B cell (primary cell): Measurements from ENCODE around the gene UBE2J2. TPM values are rescaled to one million over a fixed set of nuclear protein-coding genes. Genes with fewer than 3 reads are reported as not detected.
A peak's percentile ranks its signal among the peaks of the same experiment; 100 is the strongest.

Experiments used
- ATAC-seq: fragments of 200-7000 bp; cut with Tn5 transposase; one replicate; pipeline ENCODE4 v1.10.0; 2021; ENCODE audit warnings: low read depth, mild to moderate bottlenecking, moderate number of reproducible peaks, moderate library complexity
- CTCF ChIA-PET: fragments of 350-600 bp; sonication (Branson Sonifier 250); formaldehyde crosslinking; loops from one replicate; lab custom pipeline; 2021; ENCODE audit warnings: antibody characterized with exemption, inconsistent platforms; lab: Charles Lee
- POLR2A ChIA-PET: fragments of 350-600 bp; sonication (Branson Sonifier 250); formaldehyde crosslinking; loops from one replicate; lab custom pipeline; 2021; ENCODE audit warnings: antibody characterized with exemption; lab: Charles Lee
- DNase-seq: peaks from one replicate; pipeline ENCODE4 v3.0.0; 2013
- H2AFZ ChIP-seq: 2 replicates; pipeline ENCODE4 v1.6.1; 2012; ENCODE audit warnings: mild to moderate bottlenecking, low read depth, low read length; ENCODE audit not compliant: insufficient read depth, poor library complexity, severe bottlenecking
- H3K27ac ChIP-seq, 2 donors: 1 replicate in 1 of 2; 2 replicates in 1 of 2; pipeline ENCODE4 v1.5.1; 2012 to 2013; ENCODE audit warnings: low read length in 2 of 2, mild to moderate bottlenecking in 2 of 2, moderate library complexity in 1 of 2
- H3K27me3 ChIP-seq, 4 experiments: fragments of 200-600 bp in 1 of 4; sonication (generic) in 1 of 4; replicated peaks in 1 of 4; 1 replicate in 2 of 4; 2 replicates in 2 of 4; pipeline versions ENCODE4 v1.6.1 to v1.7.0; 2013 to 2016; ENCODE audit warnings: low read length in 3 of 4, mild to moderate bottlenecking in 2 of 4, mixed read lengths in 1 of 4, moderate library complexity in 1 of 4; ENCODE audit not compliant: insufficient read depth in 4 of 4, control insufficient read depth in 3 of 4; ENCODE audit errors: control extremely low read depth in 1 of 4
- H3K36me3 ChIP-seq, 2 experiments: replicated peaks in 1 of 2; 1 replicate in 1 of 2; 2 replicates in 1 of 2; pipeline versions ENCODE4 v1.6.1 to v1.7.1; 2013; ENCODE audit warnings: low read length in 1 of 2; ENCODE audit not compliant: insufficient read depth in 2 of 2, control insufficient read depth in 1 of 2; ENCODE audit errors: control extremely low read depth in 1 of 2, extremely low read depth in 1 of 2
- H3K4me1 ChIP-seq, 2 donors: fragments of 200-600 bp in 1 of 2; sonication (generic) in 1 of 2; 1 replicate in 1 of 2; 2 replicates in 1 of 2; pipeline versions ENCODE4 v1.5.1 to v1.6.1; 2013 to 2017; ENCODE audit warnings: low read length in 2 of 2; ENCODE audit not compliant: control insufficient read depth in 2 of 2, insufficient read depth in 2 of 2
- H3K4me2 ChIP-seq: replicated peaks from 2 replicates; pipeline ENCODE3; 2012; ENCODE audit warnings: mild to moderate bottlenecking, low read depth, low read length; ENCODE audit not compliant: poor library complexity, severe bottlenecking
- H3K4me3 ChIP-seq, 5 experiments: fragments of 200-600 bp in 1 of 5; sonication (generic) in 1 of 5; 1 replicate in 3 of 5; 2 replicates in 2 of 5; pipeline versions ENCODE4 v1.5.1 to v1.7.0; 2011 to 2016; ENCODE audit warnings: low read length in 4 of 5, mild to moderate bottlenecking in 4 of 5, low read depth in 2 of 5, control low read depth in 1 of 5, moderate library complexity in 1 of 5; ENCODE audit not compliant: insufficient read depth in 1 of 5; ENCODE audit errors: control extremely low read depth in 1 of 5, extremely low read depth in 1 of 5
- H3K79me2 ChIP-seq: fragments of 200-600 bp; sonication (generic); one replicate; pipeline ENCODE4 v1.6.0; 2016; ENCODE audit warnings: low read length; ENCODE audit not compliant: control insufficient read depth, insufficient read depth
- H3K9ac ChIP-seq: fragments of 200-600 bp; sonication (generic); 2 replicates; pipeline ENCODE4 v1.6.1; 2017; ENCODE audit warnings: mild to moderate bottlenecking, low read length, moderate library complexity
- H3K9me3 ChIP-seq, 3 donors: one replicate each; pipeline versions ENCODE4 v1.6.1 to v1.7.1; 2013; ENCODE audit warnings: low read length in 2 of 3; ENCODE audit not compliant: control insufficient read depth in 2 of 3, insufficient read depth in 1 of 3; ENCODE audit errors: control extremely low read depth in 1 of 3
- H4K20me1 ChIP-seq: 2 replicates; pipeline ENCODE4 v1.6.0; 2012; ENCODE audit warnings: mild to moderate bottlenecking, low read length; ENCODE audit not compliant: insufficient read depth, control insufficient read depth, poor library complexity, severe bottlenecking
- H3K27ac Mint-ChIP-seq: one replicate; pipeline ENCODE4 v1.8.0; 2021; ENCODE audit warnings: mixed read lengths
- H3K27me3 Mint-ChIP-seq: one replicate; pipeline ENCODE4 v1.8.0; 2021; ENCODE audit warnings: mixed read lengths
- H3K4me1 Mint-ChIP-seq: one replicate; pipeline ENCODE4 v1.8.0; 2021; ENCODE audit warnings: mixed read lengths
- H3K4me3 Mint-ChIP-seq: one replicate; pipeline ENCODE4 v1.8.0; 2021; ENCODE audit warnings: mixed read lengths
- H3K9me3 Mint-ChIP-seq: one replicate; pipeline ENCODE4 v1.8.0; 2022; ENCODE audit warnings: mixed read lengths; ENCODE audit not compliant: insufficient read depth
- CTCF ChIP-seq: fragments of 200-600 bp; IDR thresholded peaks from one replicate; pipeline ENCODE4 v1.8.0; 2022; ENCODE audit warnings: antibody characterized with exemption, mild to moderate bottlenecking
- WGBS: methylation state at CpG from one replicate; pipeline ENCODE4 v1.1.5; 2013; ENCODE audit warnings: missing lambda C conversion rate; ENCODE audit not compliant: insufficient coverage; 5-methylcytosine and 5-hydroxymethylcytosine counted together
- intact Hi-C: fragments of 100-400 bp; cut with micrococcal nuclease; formaldehyde crosslinking; loops from one replicate; pipeline ENCODE4 v1.10.0; 2022
- polyA plus RNA-seq: library from polyadenylated mRNA; depleted of rRNA; stranded (reverse); fragments of >200 nt; gene quantifications from 2 replicates; pipeline ENCODE4 v1.2.3, GENCODE V29; 2012
- total RNA-seq, 2 donors: library from RNA; stranded (reverse); fragments of 120-200 nt in 1 of 2; gene quantifications; 1 replicate in 1 of 2; 2 replicates in 1 of 2; pipeline versions ENCODE4 v1.2.3 to v1.2.4, GENCODE V29; 2013 to 2022

Gene UBE2J2
- total and polyA plus RNA-seq, 2 donors (not counting 1 experiment from before 2014, with no cell fraction given): 40.1 to 115 TPM

GRCh38 chr1:1237874-1238701 is 35.6 kb downstream of the UBE2J2 start:
- peaks cover 0 to 36% (median 8%) of the 10 kb centered on the region in 4 experiments for H3K27me3 ChIP-seq
- peak; percentile 55 for ATAC-seq

More at GRCh38 chr1:1237874-1238701, 35.6 kb downstream of the UBE2J2 start:
- ChIA-PET CTCF (interaction anchor here (1.1 to 2.8 kb wide), 2 partner anchors 12 to 116 kb away, joined by 3 to 19 read pairs; no protein-coding TSS in a partner anchor), POLR2A (interaction anchor here (1.6 kb wide), 1 partner anchor 116 kb away, joined by 3 read pairs; no protein-coding TSS in a partner anchor)
- Mint-ChIP-seq H3K4me3 (peak overlapping the region; percentile 29), H3K4me1 (peaks cover 24% of the 10 kb centered on the region), H3K27me3 (no peaks in the 10 kb centered on the region), H3K9me3 (no peaks in the 10 kb centered on the region), H3K27ac (no peak overlapping the region)
- Histone ChIP-seq H3K27ac (no peak overlapping the region), H3K4me2 (peak overlapping the region; percentile 58), H3K4me1 (peaks cover 19% of the 10 kb centered on the region in 2 donors), H3K36me3 (peaks cover 0 to 8% of the 10 kb centered on the region in 2 experiments), H3K9me3 (peaks cover 0 to 5% (median 0%) of the 10 kb centered on the region in 3 donors), H4K20me1 (peaks cover 22% of the 10 kb centered on the region), H3K79me2 (peaks cover 16% of the 10 kb centered on the region), H2AFZ (no peak overlapping the region), H3K4me3 (no peak overlapping the region), H3K9ac (no peak overlapping the region)
- intact Hi-C loops: loop anchor here (10.0 kb wide), 1 partner anchor 203 kb away; no protein-coding TSS in a partner anchor
- 48% methylated on average over 48 of the region's 48 CpGs for WGBS
- TF ChIP-seq CTCF: no peak
- peak; percentile 58 for DNase-seq
